Neural crest cell (in vitro differentiated cells): ENCODE measurements around the gene MTCL1. TPM values are rescaled to one million over a fixed set of nuclear protein-coding genes. Genes with fewer than 3 reads are reported as not detected.

Experiments
- DNase-seq: peaks from one replicate; pipeline ENCODE4 v3.0.0; 2021; ENCODE audit warnings: low read depth, mixed read lengths, low spot score
- H3K27ac Mint-ChIP-seq: one replicate; pipeline ENCODE4 v1.8.0; 2021; ENCODE audit warnings: mild to moderate bottlenecking, mixed read lengths; ENCODE audit not compliant: unreplicated experiment
- H3K27me3 Mint-ChIP-seq: 2 replicates; pipeline ENCODE4 v1.8.0; 2021; ENCODE audit warnings: low read depth, mild to moderate bottlenecking, mixed read lengths
- H3K36me3 Mint-ChIP-seq: 2 replicates; pipeline ENCODE4 v1.8.0; 2021; ENCODE audit warnings: low read depth, mild to moderate bottlenecking, mixed read lengths
- H3K4me1 Mint-ChIP-seq: 2 replicates; pipeline ENCODE4 v1.8.0; 2021; ENCODE audit warnings: mixed read lengths
- H3K4me3 Mint-ChIP-seq: one replicate; pipeline ENCODE4 v1.8.0; 2021; ENCODE audit warnings: mild to moderate bottlenecking, mixed read lengths
- H3K9me3 Mint-ChIP-seq: 2 replicates; pipeline ENCODE4 v1.8.0; 2021; ENCODE audit warnings: mixed read lengths
- total RNA-seq: library from RNA; stranded (reverse); gene quantifications from 2 replicates; pipeline ENCODE4 v1.2.1, GENCODE V29; 2021
- TF ChIP-seq, protein P1 (sequence below): fragments of 200-600 bp; sonication (generic); conservative IDR thresholded peaks from 2 replicates; pipeline ENCODE4 v1.5.0; 2021; ENCODE audit warnings: antibody characterized with exemption, mild to moderate bottlenecking

MTCL1 gene
- total RNA-seq, 1 donor from 2014 or later: 17.8 TPM

DNA sequence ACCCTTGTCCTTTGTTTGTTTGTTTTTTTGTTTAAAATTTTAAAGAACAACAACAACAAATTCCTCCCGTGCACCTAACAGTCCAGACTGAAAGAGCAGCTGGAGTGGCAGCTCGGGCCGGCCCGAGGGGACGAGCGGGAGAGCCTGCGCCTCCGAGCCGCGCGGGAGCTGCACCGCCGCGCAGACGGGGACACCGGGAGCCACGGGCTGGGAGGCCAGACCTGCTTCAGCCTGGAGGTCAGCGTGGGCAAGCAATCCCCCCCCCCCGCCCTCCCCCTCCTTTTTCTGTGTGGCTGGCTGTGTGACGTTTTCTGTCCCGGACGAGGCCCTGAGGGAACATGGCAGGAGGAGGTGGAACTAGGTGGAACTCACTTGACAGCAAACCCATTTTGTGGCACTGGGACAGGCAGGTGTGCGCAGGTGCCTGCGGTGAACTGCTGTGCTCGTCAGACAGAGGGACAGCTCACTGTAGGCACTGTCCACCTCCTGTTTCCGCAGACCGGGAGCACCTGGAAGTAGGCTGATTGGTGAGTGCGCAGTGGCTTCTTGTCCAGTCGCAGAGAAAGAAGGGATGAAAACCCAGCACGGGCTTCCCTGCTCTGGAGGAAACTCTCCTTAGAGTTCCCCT lies 80.6 kb downstream of the MTCL1 start:
- H3K27ac Mint-ChIP-seq: no peak overlapping the region
- H3K27me3 Mint-ChIP-seq: no peaks in the 10 kb centered on the region
- H3K4me3 Mint-ChIP-seq: no peak overlapping the region
- TF ChIP-seq, protein P1, sequence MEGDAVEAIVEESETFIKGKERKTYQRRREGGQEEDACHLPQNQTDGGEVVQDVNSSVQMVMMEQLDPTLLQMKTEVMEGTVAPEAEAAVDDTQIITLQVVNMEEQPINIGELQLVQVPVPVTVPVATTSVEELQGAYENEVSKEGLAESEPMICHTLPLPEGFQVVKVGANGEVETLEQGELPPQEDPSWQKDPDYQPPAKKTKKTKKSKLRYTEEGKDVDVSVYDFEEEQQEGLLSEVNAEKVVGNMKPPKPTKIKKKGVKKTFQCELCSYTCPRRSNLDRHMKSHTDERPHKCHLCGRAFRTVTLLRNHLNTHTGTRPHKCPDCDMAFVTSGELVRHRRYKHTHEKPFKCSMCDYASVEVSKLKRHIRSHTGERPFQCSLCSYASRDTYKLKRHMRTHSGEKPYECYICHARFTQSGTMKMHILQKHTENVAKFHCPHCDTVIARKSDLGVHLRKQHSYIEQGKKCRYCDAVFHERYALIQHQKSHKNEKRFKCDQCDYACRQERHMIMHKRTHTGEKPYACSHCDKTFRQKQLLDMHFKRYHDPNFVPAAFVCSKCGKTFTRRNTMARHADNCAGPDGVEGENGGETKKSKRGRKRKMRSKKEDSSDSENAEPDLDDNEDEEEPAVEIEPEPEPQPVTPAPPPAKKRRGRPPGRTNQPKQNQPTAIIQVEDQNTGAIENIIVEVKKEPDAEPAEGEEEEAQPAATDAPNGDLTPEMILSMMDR: no peak
- no peaks in the 10 kb centered on the region for H3K9me3 Mint-ChIP-seq
- peaks cover 4% of the 10 kb centered on the region for H3K36me3 Mint-ChIP-seq
- peaks cover 51% of the 10 kb centered on the region for H3K4me1 Mint-ChIP-seq
- DNase-seq: no peak

DNA sequence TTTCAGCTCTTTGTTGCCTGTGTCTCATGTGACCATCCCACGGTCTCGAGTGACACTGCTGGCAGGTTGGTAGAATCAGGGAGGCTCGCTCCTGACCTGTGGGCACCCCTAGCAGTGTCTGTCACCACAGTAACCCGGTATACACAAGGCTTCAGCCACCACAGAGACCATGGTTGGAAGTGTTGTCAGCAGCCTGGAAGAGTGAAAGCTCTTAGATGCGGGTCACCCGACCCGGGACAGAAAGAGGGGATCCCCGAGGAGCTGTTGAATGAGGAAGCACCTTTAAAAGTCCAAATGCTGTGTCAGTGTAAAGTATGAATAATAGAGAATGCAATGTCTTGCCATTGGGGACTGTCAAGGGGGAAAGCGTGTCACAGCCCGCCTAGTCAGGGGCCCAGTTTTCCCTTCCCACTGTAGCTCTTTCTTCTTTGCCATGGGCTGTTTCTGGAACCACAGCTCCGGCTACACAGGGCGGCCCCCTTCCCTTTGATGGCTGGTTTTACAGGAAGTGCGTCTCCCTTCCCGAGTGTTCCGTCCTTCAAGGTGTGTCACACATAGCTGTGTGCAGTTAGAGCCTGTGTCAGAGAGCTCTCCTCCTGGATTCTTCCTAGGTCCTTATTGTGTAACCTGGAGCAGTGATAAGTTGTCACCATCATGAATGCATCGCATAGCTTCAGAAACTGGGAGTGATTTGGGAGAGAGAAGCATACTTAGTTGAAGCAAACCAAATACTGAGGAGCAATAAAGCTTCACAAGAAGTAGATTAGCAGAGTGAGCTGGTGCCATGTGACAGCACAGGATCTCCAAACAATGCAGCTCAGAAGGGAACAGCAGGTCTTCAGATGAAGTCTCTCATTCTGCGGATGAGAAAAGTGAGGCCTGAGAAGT lies 81.4 kb downstream of the MTCL1 start:
- H3K27ac Mint-ChIP-seq: peak overlapping the region; percentile 2
- no peaks in the 10 kb centered on the region for H3K27me3 Mint-ChIP-seq
- H3K4me1 Mint-ChIP-seq: peaks cover 52% of the 10 kb centered on the region
- peaks cover 4% of the 10 kb centered on the region for H3K36me3 Mint-ChIP-seq
- peak overlapping the region; percentile 6 for H3K4me3 Mint-ChIP-seq
- no peaks in the 10 kb centered on the region for H3K9me3 Mint-ChIP-seq
- TF ChIP-seq, protein P1: no peak
- no peak for DNase-seq

DNA sequence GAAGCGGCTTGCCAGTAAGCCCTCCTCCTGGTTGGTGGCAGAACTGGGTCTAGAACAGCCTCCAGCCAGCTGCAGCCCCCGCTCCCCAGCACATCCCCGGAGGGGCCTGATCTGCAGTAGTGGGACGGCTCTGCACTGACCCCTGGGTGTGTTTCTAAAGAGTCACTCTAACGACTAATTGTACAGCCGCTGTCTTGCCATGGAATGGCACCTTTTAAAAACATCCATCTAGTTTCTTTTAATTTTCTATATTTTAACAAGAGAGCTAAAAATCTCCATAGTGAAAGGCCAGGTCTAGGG lies 82.0 kb downstream of the MTCL1 start:
- H3K9me3 Mint-ChIP-seq: no peaks in the 10 kb centered on the region
- no peaks in the 10 kb centered on the region for H3K27me3 Mint-ChIP-seq
- H3K27ac Mint-ChIP-seq: peak overlapping the region; percentile 2
- H3K4me3 Mint-ChIP-seq: peak overlapping the region; percentile 13
- peaks cover 52% of the 10 kb centered on the region for H3K4me1 Mint-ChIP-seq
- DNase-seq: no peak
- peaks cover 4% of the 10 kb centered on the region for H3K36me3 Mint-ChIP-seq
- TF ChIP-seq, protein P1: no peak

DNA sequence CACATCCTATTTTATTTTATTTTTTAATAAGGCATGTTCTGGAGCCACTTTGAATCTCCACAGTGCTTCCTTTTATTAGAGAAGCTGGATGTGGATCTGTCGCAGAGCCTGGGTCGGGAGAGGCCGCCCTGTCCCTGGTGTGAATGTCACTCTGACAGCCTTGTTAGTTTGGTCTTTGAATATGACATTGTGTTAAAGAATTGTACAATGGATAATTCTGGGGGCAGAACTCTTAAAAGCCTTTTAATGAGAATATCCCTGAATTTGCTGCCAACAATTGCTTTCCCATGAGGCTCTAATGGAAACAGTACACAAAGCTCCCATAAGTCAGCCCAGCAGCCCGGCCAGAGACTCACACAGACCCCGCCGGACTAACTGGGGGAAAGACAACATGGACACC lies 82.4 kb downstream of the MTCL1 start:
- Mint-ChIP-seq H3K9me3 (no peaks in the 10 kb centered on the region), H3K27ac (peak overlapping the region; percentile 50), H3K4me3 (no peak overlapping the region)

DNA sequence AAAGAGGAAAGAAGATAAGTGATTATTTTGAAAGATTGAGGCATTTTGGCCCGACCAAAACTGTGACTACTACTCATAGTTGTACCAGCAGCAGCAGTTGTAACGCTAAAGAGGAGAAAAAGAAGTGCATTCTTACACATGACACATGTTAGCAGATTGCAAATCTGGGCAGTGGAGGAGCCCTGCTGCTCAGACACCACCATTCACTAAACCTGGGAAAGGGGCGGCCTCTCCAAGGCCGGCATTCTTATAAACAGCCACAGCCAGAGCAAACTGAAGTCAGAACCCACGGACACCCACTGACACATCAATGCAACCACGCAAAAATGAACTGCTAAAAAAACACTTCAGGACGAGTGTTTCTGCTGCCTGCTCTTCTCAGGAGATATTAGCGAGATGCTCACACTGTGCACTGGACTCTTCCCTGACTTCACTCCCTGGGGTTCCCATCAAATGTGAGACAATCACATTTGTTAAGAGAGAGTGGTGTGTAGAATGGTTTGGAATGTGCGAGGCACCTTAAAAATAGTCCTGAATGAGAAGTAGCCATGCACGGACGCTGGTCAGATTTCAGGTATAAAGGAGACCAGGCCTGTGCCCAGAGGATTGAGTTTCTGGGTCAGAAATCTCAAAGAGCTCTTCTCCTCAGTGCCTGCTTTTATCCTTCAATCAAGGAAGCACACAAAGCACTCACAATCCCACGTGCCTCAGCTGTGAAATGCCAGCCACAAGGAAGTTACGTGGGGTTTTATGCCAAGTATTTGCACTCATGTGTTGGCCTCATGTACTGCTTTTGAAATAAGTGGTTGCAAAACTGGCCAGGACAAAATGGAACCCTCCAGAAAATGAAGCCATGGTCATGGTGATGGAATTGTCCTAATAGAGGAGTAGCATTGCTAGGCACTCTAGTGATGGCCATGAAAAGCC lies 83.4 kb downstream of the MTCL1 start:
- no peaks in the 10 kb centered on the region for H3K27me3 Mint-ChIP-seq
- peak overlapping the region; percentile 40 for H3K27ac Mint-ChIP-seq
- H3K36me3 Mint-ChIP-seq: peaks cover 4% of the 10 kb centered on the region
- H3K4me3 Mint-ChIP-seq: no peak overlapping the region
- TF ChIP-seq, protein P1: no peak
- no peak for DNase-seq
- H3K9me3 Mint-ChIP-seq: no peaks in the 10 kb centered on the region
- H3K4me1 Mint-ChIP-seq: peaks cover 52% of the 10 kb centered on the region

More for the DNA sequence above, 82.4 kb downstream of the MTCL1 start:
- TF ChIP-seq, protein P1: no peak
- peaks cover 4% of the 10 kb centered on the region for H3K36me3 Mint-ChIP-seq
- no peaks in the 10 kb centered on the region for H3K27me3 Mint-ChIP-seq
- H3K4me1 Mint-ChIP-seq: peaks cover 52% of the 10 kb centered on the region
- DNase-seq: no peak
